HG02623 (cell line): ENCODE data around the gene MAGI2.
"Not testable (repeated sequence)": the region's sequence is repeated elsewhere in the genome, so short reads cannot be mapped to it uniquely, and the experiment has no call there.

Experiments used
- ATAC-seq: cut with Tn5 transposase; IDR thresholded peaks from one replicate; pipeline ENCODE4 v1.9.1; 2021; ENCODE audit warnings: moderate library complexity; ENCODE audit not compliant: unreplicated experiment

MAGI2 gene

DNA sequence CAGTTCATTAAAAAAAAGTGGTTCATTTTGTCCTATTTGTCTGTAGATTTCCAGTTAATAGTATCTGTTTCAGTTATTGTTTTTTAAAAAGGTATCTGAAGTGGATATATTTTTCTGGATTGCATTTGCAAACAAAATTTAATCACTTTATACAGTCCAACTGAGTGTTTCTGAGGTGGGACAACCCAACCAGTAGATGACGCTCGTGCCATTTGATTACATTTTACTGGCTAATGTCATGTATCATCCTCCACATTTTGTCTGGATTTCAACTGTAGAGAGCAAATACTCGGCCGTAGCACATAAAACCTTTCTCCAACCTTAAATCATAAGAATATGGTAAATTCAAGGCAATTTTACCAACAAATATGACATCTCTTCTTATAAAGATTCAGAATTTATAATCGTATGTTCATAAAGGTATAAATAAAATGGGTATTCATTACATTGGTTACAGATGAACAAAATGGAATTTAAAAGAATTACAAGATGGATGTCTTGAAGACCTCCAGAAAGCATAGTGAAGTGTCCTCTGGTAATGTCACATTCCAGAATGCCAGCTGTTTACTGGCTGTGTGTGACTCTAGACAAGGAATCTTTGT is 865.9 kb downstream of the MAGI2 start:
- ATAC-seq = no peak

DNA sequence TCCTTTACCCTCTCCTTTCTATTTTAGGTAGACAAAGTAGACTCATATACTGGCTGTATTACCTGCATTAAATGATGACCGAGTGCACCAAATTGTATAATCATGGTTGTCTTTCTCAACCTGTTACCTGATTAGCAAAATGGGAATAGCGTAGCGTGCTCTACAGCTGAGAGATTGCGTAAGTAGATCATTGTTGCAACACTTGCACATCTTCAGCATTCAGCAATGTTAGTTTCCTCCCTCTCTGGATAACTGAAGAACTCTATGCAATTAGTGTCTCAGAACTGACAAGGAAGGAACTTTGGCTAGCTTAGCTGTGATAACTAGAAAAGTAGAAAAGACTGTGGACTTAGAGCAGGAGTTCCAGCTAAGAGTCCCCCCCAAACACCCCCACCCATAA is 867.5 kb downstream of the MAGI2 start:
- no peak for ATAC-seq

DNA sequence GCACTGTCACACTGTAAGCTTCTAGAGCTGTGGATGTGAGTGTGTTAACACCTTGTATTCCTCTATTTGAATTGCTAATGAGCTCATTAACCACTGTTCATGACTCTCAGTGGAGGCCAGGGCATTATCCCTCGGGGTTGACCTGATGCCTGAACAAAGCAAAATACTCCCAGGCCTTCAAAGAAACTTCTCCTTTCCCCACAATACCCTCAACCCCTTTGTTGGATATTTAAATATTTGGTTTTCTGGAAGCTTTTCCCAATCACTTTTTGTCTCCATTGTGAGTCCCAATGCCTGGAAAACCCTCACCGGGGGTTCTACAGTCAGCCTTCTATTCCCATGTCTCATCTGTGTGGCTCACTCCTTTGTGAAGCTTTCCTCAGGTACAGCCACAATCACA is 874.8 kb downstream of the MAGI2 start:
- no peak for ATAC-seq

DNA sequence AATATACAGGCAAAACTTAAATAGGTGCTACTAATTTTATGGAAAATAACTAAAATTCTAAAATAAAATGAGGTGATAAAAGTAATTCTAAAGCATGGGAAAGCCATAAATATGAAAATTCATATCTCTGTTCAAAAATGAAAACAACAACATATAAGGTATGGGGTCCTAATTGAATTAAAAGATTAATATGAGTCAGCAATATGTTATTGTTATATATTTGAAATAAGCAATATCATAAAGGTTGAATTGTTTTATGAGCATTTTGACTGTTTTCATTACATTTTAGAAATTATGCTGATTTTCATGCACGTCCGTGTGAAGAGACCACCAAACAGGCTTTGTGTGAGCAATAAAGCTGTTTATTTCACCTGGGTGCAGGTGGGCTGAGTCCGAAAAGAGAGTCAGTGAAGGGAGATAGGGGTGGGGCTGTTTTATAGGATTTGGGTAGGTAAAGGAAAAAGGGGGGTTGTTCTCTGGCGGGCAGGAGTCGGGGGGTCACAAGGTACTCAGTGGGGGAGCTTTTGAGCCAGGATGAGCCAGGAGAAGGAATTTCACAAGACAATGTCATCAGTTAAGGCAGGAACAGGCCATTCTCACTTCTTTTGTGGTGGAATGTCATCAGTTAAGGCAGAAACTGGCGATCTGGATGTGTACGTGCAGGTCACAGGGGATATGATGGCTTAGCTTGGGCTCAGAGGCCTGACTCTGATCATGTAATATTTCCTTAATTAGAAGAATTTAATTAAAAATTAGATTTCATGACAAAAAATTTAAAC is 876.1 kb downstream of the MAGI2 start:
- ATAC-seq = not testable (repeated sequence)

DNA sequence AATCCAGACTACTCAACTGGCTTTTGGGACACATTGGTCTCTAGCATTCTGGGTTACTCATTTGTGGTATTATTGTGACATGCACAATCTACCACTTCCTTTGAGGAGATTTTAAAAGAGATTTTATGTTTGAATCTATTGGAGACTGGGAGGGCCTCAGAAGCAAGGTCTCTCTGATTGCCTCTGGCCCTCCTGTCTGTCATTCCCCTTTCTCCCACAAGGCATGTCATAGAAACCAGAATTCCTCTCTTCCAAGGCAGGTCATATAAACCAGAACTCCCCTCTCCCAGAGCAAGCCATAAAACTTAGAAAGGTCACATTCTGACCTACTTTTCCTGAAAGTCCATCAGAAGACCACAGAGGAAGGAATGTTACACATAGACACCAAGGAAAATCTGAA is 877.2 kb downstream of the MAGI2 start:
- no peak for ATAC-seq

DNA sequence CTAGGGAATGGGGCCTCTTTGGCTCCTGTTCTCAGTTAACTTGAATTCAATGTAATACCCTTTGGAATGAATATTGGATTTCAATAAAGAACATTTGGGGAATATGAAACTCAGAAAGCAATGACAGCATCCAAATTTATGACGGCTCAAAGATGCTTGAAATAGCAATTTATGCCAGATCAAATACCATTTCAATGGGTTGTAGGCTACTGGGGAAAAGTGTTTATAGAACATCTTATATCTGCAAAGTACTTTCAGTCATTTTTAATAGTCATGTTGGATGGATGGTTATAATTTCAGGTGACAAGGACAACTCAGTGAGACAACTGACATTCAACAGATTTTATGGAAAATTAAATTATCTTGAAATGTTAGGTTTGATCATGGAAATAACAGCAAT is 882.2 kb downstream of the MAGI2 start:
- no peak for ATAC-seq

DNA sequence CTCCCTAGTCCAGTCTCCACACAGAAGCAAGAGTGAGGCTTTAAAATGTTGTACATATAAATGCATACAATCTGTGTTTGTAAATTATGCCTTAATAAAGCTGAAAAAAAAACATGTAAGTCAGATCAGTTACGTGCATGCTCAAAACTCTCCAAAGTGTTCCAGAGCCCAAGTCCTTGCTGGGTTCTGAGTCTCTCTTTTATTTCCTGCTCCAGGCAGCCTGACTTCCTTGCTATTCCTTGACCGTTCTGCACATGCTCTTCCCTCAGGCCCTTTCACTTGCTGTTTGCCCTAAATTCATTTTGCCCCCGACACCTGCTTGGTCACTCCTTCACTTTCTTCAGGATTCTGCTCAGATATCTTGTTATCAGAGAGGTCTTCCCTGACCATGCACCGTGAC is 884.8 kb downstream of the MAGI2 start:
- ATAC-seq = no peak

DNA sequence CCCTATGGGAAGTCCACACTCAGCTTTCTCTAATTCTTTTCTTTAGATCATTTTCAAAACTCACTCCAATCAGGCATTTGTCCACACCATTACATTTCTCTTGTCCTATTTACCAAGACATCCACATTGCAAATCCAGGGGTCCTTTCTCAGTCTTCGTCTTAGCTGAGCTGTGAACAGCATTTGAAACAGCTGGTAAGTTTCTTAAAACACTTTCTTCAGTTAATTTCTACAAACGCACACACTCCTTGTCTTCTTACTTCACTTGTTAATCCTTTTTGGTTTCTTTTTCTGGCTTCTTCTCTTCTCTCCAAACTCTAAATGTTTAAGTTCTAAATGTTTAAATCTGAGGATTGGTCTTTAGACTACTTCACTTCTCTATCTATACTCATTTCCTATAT is 885.6 kb downstream of the MAGI2 start:
- no peak for ATAC-seq

DNA sequence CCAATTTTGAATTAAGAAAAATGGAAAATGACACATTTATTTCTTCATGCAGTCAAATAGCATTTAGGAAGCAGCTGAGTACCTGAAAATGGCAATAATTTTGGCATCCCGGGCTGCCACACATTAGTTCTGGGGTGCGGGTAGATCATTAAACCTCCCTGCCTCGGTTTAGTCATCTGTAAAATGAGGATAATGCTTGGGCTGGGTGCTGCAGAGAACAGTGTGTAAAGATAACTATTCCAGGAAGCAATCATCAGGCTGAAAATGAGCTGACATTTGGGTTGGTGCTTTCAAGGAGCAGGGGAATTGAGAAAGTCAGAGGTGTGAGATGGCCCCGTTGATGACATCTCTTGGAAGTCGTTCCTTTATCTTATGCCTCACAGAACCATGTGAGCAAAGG is 887.7 kb downstream of the MAGI2 start:
- ATAC-seq = no peak

DNA sequence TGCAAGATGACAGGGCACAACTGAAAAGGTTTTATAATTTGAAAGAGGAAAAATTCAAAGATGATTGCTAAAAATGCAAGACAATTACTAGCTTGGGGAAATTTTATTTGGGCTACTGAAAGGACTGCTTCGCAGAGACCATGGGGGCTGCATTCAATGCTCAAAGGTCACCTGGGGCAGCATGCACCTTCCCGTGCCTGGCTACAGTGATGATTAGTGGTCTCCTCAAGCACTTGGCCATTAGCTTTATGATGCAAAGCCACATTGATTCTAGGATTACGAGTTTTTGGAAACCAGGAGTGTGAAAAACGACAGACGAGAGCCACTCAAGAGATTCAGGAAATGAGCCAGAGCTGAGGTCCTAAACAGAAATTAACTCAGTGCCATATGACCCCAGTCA is 890.3 kb downstream of the MAGI2 start:
- ATAC-seq = no peak

DNA sequence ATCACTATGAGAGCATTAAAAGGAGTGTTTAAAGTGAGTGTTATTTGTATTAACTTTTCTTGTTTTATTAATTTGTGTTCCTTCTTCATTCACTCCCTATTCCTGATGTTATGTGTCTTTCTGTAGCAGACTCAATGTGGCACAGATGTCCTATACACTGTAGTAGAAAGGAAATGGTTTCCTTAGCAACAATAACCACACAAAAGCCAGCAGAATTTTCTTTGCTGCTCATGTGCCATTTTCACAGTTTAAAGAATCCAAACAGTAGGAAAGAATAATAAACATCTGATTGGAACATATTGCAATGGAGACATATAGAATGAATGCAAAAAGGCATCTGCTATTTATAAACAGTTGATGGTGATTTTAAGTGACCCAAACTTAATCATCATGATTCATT is 891.3 kb downstream of the MAGI2 start:
- no peak for ATAC-seq

DNA sequence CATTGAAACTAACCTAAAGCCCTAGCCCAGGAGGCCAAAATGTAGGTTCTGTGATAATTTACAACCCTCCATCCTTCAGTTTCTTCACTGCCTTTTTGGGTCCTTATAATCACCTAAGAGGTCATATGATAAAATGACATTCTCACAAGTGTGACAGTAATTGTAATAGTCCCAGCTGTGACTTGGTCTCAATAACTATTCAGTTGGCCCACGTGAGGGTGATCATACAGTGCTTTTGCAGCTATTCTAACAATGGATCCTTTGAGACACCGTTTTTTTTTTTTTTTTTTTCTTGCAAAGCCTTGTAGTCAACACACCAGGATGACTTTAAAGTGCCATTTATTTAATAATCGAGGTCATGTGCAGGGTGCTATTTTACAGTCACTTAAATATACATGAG is 894.9 kb downstream of the MAGI2 start:
- no peak for ATAC-seq

DNA sequence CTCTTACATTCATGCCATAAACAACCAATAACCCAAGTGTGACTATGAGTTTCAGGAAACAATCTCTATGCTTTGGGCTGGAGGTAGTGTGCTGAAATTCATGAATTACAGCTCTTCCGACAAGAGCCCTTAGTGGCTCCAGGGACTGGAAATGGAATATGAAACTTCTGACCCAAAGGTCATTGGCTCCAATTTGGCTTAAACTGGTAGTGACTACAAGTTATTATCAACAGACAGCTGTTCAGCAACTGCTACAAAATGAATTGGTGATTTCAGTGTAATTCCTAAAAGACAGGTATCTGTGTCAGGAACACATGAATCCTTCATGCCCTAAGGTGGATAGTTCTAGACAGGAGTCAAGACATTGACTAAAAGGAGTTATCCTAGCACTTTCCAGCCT is 909.5 kb downstream of the MAGI2 start:
- ATAC-seq = no peak

DNA sequence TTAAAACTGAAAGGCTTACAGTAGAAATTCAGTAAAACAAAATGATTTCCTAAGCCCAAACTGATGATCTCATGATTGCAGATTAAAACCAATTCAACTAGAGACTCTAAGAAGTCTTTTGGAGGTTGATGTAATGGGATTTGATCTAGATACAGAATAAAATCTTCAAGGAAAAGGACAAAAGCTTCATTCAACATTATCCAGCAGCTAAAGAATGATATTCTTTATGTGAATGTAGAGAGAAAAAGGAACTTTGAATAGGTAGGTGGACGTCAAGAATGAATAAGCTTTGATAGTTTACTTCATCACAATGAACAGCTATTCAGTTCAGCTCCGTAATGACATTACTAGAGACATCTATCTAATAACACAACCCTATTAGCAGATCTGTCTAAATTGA is 910.5 kb downstream of the MAGI2 start:
- no peak for ATAC-seq

DNA sequence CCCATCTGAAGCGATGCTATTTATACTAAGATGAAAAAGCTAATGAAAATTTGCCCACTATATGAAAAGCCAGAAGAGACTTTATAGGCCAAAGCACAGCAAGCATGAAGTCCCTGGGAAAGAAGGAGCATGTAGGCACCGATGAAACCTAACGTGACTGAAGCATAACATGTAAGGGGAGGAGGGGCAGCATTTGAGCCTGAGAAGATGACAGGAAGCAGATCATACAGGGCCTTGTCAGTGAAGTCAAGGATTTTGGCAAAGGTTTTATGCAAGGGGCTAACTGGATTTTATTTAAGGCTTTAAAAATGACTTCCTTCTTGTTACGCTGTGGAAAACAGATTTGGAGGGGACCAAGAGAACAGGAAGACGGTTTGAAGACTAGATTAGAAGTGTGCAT is 910.9 kb downstream of the MAGI2 start:
- ATAC-seq = no peak

DNA sequence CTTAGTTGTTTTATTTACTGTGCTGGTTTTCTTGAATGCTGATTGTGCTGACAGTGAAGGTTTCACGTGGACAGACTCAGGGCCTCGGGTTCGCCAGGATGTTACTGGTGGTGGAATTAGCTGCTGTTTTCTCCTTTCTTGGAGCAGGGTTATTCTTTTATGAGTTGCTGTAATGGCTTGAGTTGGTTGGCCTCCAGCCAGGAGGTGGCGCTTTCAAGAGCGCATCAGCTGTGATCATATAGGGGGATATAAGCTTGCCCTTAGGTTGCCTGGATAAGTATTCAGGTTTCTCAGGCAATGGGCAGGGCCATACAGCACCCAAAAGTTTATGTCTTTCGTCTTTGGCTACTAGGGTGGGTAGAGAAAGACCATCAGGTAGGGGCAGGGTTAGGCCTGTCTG is 913.6 kb downstream of the MAGI2 start:
- no peak for ATAC-seq

DNA sequence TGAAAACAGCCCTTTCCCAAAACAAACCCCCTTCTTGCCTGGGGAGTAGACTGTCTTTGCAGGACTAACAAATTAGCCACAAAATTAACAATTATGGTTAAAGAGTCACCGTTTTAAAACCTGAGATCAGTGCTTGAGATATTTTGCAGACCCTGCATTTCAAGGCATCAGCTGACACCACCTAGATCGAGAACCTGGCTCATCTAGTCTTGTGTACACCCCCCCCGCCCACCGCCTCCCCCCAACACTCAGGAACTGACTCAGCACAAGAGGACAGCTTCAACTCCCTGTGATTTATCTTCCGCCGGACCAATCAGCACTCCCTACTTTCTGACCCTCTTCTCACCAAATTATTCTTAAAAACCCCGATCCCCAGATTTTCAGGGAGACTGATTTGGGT is 917.8 kb downstream of the MAGI2 start:
- ATAC-seq = no peak

DNA sequence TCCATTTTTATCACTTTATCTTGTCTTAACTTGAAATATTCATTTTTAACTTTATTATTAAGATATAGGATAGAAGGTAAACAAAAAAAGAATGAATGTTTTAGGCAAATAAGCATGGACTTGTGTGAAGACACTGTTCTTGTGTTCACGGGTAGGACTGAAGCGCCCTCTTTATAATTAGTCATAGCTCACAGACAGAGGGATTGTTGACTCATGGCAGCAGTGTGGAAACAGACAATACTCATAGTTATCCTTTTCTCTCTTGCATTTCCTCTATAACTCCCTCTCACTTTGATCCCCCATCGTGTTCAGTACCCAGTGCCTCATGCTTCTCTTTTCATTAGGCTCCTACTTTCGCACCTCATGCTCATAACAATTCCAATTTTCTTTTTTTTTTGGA is 923.1 kb downstream of the MAGI2 start:
- no peak for ATAC-seq

DNA sequence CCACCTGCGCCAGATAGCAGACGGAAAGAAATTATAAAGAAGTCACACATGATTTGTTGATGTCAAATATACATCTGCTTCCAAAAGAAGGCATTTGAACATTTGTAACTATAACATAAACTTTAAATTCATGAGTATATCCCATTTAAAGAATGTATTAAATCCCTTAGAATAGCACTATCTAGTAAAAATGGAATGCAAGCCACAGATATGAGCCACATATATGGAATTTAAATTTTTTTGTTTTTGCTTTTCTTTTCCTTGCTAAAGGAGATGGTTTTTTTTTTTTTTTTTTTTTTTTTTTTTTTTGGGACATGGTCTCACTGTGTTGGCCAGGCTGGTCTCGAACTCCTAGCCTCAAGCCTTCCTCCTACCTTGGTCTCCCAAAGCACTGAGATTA is 924.1 kb downstream of the MAGI2 start:
- no peak for ATAC-seq

DNA sequence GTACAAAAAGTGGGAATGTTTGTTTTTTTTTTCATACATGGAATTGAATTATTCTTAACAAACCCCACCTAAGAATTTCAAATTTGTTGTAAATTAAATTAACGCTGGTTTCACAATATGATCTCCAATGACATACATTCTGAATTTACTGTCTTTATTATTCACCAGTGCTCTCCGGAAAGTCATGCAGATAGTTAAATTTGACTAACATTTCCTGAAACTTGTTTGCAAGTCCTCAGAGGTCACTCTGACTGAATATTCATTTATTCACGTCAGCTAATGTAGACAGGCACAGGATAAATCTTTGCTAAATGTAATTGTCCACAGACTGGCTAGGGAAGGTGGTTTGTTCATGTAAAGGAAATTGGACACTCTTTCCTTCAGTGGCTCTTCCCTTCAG is 924.5 kb downstream of the MAGI2 start:
- ATAC-seq = no peak

DNA sequence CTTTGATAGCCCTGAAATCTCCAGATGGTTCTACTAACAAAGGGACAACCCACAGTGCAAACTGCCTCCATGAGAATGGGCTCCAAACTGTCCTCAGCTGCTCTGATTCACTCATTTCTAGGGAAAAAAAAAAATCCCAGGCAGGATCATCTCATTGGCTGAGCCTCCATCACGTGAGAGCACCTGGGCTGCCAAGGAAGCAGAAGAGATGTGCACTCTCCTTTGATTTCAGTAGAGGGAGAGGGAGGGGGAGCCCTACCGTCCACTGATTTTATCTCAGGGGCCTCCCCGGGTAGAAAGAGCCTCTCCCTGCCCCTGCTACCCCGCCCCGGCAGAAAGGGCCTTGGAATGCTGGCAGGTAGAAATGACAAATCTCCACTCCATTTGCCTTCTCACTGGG is 929.5 kb downstream of the MAGI2 start:
- no peak for ATAC-seq

DNA sequence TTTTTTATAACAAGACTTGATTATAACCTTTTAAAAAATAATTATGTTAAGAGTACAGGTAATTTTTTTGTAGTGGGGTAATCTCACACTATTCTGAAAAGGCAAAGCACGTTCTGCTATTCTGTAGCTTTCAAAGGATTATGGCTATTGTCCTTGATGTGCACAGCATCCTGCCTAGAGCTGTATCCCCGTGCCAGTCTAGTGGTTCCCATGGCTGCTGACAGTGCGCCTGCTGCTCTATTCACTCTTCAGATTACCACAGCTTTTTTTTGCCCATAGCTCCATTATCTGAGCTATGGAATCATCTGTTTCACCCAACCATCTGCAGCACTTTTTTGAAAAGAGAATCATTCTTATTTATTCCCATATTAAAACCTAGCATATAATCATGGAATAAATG is 931.5 kb downstream of the MAGI2 start:
- no peak for ATAC-seq

DNA sequence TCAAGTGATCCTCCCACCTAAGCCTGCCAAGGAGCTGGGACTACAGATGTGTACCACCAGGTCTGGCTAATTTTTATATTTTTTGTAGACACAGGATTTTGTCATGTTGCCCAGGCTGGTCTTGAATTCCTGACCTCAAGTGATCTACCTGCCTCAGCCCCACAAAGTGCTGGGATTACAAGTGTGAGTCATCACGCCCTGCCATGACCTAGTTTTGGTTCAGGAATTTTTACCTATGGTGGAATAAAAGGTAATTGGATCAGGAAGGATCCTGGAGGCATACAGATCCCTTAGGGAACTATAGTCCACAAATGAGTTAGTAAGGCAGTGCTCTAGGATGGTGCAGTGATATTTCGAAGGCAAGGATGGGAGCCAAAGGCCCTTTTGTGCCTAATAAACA is 937.0 kb downstream of the MAGI2 start:
- ATAC-seq = no peak
